Measurements from ENCODE around the gene DUSP16.
"Not testable (repeated sequence)": the region's sequence is repeated elsewhere in the genome, so short reads cannot be mapped to it uniquely, and the experiment has no call there.

Gene DUSP16

DNA sequence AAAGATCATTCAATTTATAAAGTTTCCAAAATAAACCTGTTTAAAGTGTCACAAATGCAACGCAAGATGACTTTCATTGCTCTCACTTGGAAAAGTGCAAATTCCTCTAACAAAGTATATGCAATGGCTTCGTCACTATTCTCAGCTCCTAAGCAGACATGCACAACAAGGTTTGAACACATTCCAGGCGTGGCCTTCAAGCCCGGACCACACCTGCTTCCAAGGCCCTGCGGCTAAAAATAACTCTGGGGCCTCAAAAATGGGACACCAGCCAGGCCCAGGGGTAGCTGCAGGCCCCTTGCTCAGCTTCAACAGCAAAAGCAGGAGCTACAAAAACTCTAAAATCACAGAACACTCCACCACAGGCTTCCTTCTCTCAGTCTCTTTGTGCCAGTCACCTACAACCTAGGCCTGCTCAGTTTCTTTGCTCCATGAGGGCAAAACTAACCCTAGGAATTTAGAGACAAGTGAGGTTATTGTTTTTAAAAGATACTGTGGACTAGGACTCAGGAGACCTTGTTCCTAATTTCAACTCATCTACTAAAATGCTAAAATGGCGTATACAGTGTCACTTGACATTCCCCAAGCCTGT is 29.3 kb downstream of the DUSP16 start:
- ATAC-seq (replicated peaks) (no peak), DNase-seq (no peak)
- H3K36me3 Mint-ChIP-seq (ENCODE audit: insufficient read depth) = no peaks in the 10 kb centered on the region
- no peak overlapping the region for H3K27ac Mint-ChIP-seq
- no peaks in the 10 kb centered on the region for H3K9me3 Mint-ChIP-seq
- no peak overlapping the region for H3K4me3 Mint-ChIP-seq
- no peaks in the 10 kb centered on the region for H3K27me3 Mint-ChIP-seq
- peaks cover 0 to 4% of the 10 kb centered on the region in 2 donors for H3K4me1 Mint-ChIP-seq (ENCODE audit: low read depth in 2 of 2)

DNA sequence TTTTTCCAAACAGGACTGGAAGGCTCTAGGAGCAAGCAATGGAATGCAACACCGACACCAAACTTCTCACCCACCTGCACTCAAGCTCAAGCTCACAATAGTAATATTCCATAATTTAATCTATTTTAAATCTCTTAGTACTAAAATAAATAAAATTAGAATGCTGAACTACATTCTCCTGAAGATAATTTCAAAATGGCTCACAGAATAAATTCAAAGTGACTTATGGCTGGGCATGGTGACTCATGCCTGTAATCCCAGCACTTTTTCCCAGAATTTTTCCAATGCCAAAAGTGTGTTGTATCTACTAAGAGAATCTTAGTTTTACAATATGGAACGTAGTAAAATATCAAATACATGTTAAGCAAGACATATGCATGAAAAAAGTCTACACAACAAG is 31.5 kb downstream of the DUSP16 start:
- no peak overlapping the region for H3K4me3 Mint-ChIP-seq
- H3K4me1 Mint-ChIP-seq (ENCODE audit: low read depth in 2 of 2) = peaks cover 11 to 13% of the 10 kb centered on the region in 2 donors
- H3K9me3 Mint-ChIP-seq = no peaks in the 10 kb centered on the region
- no peak for ATAC-seq (replicated peaks)
- H3K27me3 Mint-ChIP-seq = no peaks in the 10 kb centered on the region
- H3K36me3 Mint-ChIP-seq (ENCODE audit: insufficient read depth) = no peaks in the 10 kb centered on the region
- no peak for DNase-seq
- H3K27ac Mint-ChIP-seq = no peak overlapping the region

DNA sequence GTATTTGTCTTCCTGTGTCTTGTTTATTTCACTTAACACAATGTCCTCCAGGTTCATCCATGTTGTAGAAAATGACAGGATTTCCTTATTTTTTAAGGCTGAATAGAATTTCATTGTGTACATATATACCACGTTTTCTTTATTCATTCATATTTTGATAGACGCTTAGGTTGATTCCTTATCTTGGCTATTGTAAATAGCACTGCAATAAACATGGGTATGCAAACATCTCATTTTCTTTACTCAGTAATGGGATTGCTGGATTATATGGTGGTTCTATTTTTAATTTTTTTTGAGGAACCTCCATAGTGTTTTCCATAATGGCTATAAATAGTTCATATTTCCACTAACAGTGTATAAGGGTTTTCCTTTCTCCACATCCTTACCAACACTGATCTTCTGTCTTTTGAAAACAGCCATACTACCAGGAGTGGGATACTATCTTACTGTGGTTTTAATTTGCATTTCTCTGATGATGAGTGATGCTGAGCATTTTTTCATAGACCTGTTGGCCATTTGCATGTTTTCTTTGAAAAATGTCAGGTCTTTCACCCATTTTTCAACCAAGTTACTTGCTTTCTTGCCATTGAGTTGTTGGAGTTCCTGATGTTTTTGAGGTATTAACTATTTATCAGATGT is 32.8 kb downstream of the DUSP16 start:
- H3K27me3 Mint-ChIP-seq = no peaks in the 10 kb centered on the region
- H3K9me3 Mint-ChIP-seq = no peaks in the 10 kb centered on the region
- peaks cover 11% of the 10 kb centered on the region in 2 donors for H3K4me1 Mint-ChIP-seq (ENCODE audit: low read depth in 2 of 2)
- H3K27ac Mint-ChIP-seq = peak overlapping the region in 1 of 2 donors; percentile 9
- no peak for DNase-seq
- H3K36me3 Mint-ChIP-seq (ENCODE audit: insufficient read depth) = no peaks in the 10 kb centered on the region
- no peak for ATAC-seq (replicated peaks)
- no peak overlapping the region for H3K4me3 Mint-ChIP-seq

DNA sequence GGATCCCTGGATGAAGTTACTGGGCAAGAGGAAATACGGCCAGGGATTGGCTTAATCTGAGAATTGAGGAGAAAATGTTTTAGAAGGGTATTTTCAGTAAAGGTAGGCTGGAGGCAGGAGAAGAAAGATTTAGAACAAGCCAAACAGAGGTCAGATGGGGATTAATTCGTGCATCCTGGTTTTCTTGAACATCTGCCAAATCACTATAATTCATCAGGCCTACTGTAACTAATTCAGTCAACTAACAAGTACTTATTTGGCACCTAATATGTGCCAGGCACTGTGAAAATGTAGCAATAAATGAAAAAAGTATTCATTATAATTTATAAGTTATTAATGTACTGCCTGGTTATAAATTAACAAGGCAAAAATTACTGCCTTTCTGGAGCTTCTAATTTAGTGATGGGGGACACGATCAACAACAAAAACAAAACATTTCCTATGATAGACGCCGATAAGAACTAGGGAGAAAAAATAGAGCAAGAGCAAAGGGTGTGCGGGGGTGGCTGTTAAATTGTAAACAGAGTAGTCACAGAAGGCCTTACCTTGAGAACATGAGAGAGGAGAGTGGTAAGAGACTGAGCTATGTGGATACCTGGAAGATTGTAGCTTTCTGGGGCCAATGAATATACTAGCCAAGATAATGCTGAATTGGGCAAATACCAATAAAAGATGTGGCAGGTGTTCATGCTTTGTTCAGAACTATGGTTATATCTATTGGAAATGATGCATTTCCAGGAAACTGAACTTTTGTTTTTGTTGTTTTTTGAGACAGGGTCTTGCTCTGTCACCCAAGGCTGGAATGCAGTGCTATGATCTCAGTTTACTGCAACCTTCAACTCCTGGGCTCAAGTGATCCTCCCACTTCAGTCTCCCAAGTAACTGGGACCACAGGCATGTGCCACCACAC is 34.0 kb downstream of the DUSP16 start:
- no peaks in the 10 kb centered on the region for H3K36me3 Mint-ChIP-seq (ENCODE audit: insufficient read depth)
- H3K27me3 Mint-ChIP-seq = no peaks in the 10 kb centered on the region
- DNase-seq (no peak), ATAC-seq (replicated peaks) (peak; percentile 16)
- peak overlapping the region; percentile 2 to 49 for H3K27ac Mint-ChIP-seq
- H3K9me3 Mint-ChIP-seq = no peaks in the 10 kb centered on the region
- peaks cover 11% of the 10 kb centered on the region in 2 donors for H3K4me1 Mint-ChIP-seq (ENCODE audit: low read depth in 2 of 2)
- H3K4me3 Mint-ChIP-seq = peak overlapping the region in 1 of 2 donors; percentile 22

DNA sequence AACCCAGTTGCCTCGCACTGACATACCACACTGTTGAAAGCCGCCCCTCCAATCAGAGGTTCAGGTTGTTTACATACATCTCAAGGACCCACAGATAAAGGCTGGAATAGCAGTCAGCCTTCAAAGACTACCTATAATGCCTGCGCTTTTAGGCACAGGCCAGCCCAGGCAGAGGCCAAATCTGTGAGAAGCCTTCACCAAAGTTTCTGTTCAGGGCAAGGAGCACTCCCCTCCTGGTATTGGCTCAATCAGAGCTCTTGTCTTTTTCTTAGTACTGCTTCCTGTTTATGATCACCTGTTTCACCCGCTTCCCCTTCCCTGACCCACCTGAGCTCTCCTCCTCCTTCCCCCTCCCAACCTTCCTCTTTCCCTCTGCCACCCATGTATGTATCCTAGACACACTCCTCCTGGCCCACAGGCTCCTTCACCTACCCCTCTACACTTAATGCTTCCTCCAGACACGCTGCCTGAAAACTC is 34.8 kb downstream of the DUSP16 start:
- Mint-ChIP-seq H3K9me3 (no peaks in the 10 kb centered on the region), H3K4me1 (ENCODE audit: low read depth in 2 of 2) (peaks cover 11% of the 10 kb centered on the region in 2 donors), H3K4me3 (peak overlapping the region in 1 of 2 donors; percentile 22), H3K36me3 (ENCODE audit: insufficient read depth) (no peaks in the 10 kb centered on the region), H3K27me3 (no peaks in the 10 kb centered on the region), H3K27ac (peak overlapping the region; percentile 2 to 49)
- ATAC-seq (replicated peaks) = peak; percentile 47
- no peak for DNase-seq

DNA sequence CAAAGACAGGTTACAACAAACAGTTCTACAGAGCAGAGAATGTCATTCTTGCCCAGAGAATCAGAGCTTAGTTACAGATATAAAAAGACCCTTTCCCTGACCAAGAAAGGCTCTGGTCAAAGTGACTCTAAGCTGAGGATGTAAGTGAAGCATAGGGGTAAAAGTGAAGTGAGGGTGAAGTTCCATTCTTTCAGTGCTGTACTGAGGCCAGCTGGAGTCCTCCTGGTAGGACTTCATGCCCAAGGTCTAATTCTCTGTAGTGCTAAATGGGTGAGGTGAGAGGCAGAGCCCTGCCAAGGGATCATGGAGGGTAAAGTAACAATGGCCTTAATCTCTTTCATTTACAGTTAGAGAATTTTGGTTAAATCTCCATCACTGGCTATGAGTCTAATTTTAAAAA is 38.5 kb downstream of the DUSP16 start:
- Mint-ChIP-seq H3K4me1 (ENCODE audit: low read depth in 2 of 2) (peaks cover 15 to 17% of the 10 kb centered on the region in 2 donors), H3K27ac (no peak overlapping the region), H3K4me3 (no peak overlapping the region), H3K27me3 (no peaks in the 10 kb centered on the region), H3K36me3 (ENCODE audit: insufficient read depth) (no peaks in the 10 kb centered on the region), H3K9me3 (no peaks in the 10 kb centered on the region)
- DNase-seq (no peak), ATAC-seq (replicated peaks) (no peak)

DNA sequence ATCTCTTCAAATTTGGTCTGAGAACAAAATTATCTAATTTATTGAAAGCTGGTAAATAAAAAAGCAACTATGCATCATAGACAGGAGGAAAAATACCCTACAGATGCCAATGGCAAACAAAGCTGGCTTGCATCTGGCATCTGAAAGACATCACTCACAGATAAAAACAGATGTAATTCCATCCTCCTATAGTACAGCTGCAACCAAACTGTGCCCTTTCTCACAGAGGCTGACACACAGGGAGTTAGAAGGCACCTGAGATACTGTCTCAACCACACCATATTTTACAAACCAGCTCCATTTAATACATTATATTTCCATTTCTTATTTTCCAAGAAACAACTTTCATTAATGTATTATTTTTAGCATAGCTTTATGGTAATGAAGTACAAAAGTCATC is 39.4 kb downstream of the DUSP16 start:
- Mint-ChIP-seq H3K27me3 (no peaks in the 10 kb centered on the region), H3K4me1 (ENCODE audit: low read depth in 2 of 2) (peaks cover 12 to 16% of the 10 kb centered on the region in 2 donors), H3K27ac (no peak overlapping the region), H3K36me3 (ENCODE audit: insufficient read depth) (peaks cover 4% of the 10 kb centered on the region), H3K4me3 (no peak overlapping the region), H3K9me3 (no peaks in the 10 kb centered on the region)
- no peak for DNase-seq
- ATAC-seq (replicated peaks) = no peak

DNA sequence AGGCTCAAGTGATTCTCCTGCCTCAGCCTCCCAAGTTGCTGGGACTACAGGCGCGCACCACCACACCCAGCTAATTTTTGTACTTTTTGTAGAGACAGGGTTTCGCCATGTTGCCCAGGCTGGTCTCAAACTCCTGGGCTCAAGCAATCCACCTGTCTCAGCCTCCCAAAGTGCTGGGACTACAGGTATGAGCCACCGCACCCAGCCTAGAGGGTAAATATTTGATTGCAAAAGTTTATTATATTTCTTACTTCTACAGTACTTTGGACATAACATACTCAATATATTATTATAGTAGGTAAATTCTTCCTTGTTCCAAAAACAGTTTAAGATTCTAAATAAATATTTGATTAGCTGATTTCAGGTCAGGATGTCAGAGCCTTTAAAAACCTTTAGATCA is 40.0 kb downstream of the DUSP16 start:
- DNase-seq; H3K4me3 Mint-ChIP-seq; H3K9me3 Mint-ChIP-seq; H3K27ac Mint-ChIP-seq; H3K27me3 Mint-ChIP-seq; H3K36me3 Mint-ChIP-seq (ENCODE audit: insufficient read depth); ATAC-seq (replicated peaks): not testable (repeated sequence)
- peaks cover 8 to 11% of the 10 kb centered on the region in 2 donors for H3K4me1 Mint-ChIP-seq (ENCODE audit: low read depth in 2 of 2)

DNA sequence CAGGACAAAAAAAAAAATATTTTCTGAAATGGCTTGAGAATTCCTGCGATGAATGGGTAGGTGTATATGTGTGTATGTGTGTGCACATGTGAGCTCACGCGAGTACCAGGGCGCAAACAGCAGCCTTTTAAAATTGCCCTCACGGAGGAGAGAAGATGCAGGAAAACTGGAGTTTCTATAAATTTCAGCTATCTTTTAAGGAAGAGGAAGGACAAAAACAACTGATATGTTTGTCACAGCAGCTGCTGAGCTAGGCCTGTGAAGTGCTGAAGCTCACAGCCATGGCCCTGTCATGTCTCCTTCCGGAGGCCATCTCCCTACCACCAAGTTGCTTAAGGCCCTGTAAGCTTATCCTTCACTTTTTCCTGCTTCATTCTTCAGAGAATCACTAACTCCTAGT is 40.8 kb downstream of the DUSP16 start:
- Mint-ChIP-seq H3K27ac (no peak overlapping the region), H3K4me1 (ENCODE audit: low read depth in 2 of 2) (peaks cover 8 to 9% of the 10 kb centered on the region in 2 donors), H3K36me3 (ENCODE audit: insufficient read depth) (peaks cover 13% of the 10 kb centered on the region), H3K27me3 (no peaks in the 10 kb centered on the region), H3K9me3 (no peaks in the 10 kb centered on the region), H3K4me3 (no peak overlapping the region)
- no peak for DNase-seq
- no peak for ATAC-seq (replicated peaks)

DNA sequence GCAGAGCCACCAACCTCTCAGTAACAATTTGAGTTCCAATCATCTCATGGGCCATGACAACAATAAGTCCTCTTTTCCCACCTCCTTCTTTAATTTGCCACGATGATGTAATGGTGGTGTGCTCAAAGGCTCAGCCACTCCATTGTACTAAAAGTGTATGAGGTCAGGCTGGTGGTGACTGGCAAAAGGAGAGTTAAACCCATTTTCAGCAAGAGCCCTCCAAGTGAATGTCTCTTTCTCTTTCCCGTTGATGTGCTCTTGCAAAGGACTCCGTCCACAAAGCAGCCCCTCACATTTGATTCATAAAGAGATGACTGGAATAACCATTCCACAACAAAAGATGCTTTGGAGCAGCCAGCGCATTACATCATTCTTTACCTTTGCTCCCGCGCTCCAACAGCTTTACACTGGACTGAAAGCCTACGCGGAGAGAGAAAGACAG is 41.6 kb downstream of the DUSP16 start:
- H3K4me3 Mint-ChIP-seq = no peak overlapping the region
- no peak overlapping the region for H3K27ac Mint-ChIP-seq
- peaks cover 4 to 6% of the 10 kb centered on the region in 2 donors for H3K4me1 Mint-ChIP-seq (ENCODE audit: low read depth in 2 of 2)
- H3K27me3 Mint-ChIP-seq = no peaks in the 10 kb centered on the region
- no peak for ATAC-seq (replicated peaks)
- no peaks in the 10 kb centered on the region for H3K9me3 Mint-ChIP-seq
- no peak for DNase-seq
- peaks cover 13% of the 10 kb centered on the region for H3K36me3 Mint-ChIP-seq (ENCODE audit: insufficient read depth)

DNA sequence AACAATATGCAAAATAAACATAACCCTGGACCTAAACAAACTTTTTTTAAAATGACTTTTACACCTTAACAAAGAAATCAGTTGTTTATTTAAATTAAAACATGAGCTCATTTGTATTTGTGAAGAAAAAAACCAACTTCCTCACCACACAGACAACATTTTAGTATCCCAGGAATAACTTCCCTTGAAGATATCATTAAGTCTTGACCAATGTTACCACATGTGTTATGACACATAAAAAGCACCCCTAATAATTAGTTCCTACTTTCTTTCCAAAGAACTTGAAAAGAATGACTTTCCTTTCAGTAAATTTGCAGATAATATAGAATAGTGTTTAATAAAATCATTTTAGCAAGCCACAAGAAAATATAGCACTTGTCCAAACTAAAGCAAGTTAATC is 42.4 kb downstream of the DUSP16 start:
- Mint-ChIP-seq H3K9me3 (no peaks in the 10 kb centered on the region), H3K27ac (no peak overlapping the region), H3K36me3 (ENCODE audit: insufficient read depth) (peaks cover 13% of the 10 kb centered on the region), H3K4me3 (no peak overlapping the region), H3K4me1 (ENCODE audit: low read depth in 2 of 2) (peaks cover 4 to 6% of the 10 kb centered on the region in 2 donors), H3K27me3 (no peaks in the 10 kb centered on the region)
- DNase-seq (no peak), ATAC-seq (replicated peaks) (no peak)

DNA sequence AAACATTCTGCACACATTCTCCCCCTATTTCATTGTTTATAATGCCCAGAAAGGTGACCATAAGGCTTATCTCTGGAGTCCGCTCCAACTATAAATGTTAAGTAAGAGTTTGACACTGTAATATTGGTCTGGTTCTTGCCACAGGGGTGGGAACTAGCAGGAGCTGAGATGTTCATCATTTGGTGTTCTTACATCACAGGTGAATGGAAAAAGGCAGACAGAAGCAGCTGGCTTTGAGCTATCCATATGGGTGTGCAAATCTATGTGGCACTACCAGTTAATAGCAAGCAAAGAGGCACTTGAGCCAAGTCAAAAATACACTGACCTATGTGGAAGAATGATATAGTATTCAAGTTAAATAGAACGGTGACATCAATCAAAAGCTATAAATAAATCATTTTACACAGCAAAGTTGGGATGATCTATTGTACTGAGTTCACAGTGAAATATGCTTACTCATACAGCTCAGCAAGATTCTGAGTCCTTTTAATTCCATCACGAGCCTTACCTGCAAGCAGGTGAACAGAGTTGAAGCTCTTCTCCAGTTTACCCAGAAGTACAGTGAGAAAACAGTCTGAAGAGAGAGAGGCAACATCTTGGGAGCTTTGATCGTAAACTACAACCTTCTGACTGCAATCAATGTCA is 43.2 kb downstream of the DUSP16 start:
- Mint-ChIP-seq H3K4me3 (no peak overlapping the region), H3K36me3 (ENCODE audit: insufficient read depth) (peaks cover 13% of the 10 kb centered on the region), H3K27ac (no peak overlapping the region)

DNA sequence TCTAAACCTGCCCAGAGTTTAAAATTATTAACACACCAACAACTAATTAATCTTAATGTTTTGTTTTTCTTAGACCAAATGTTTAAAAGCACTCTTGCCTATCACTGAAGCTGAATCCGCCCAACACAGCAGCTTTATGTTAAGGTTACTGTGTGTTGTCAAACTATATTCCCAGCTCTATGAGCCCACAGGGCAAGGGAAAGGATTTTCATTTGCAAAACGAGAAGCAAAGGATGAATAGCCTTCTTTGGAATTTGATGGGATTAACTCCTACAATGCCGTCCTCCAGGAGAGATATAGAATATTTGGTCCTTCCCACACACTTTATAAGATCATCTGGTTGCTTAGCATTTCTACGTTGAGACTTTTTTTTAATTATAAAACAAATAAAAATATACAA is 43.7 kb downstream of the DUSP16 start:
- Mint-ChIP-seq H3K27me3 (no peaks in the 10 kb centered on the region), H3K4me3 (no peak overlapping the region), H3K27ac (no peak overlapping the region), H3K9me3 (no peaks in the 10 kb centered on the region), H3K4me1 (ENCODE audit: low read depth in 2 of 2) (peaks cover 4 to 6% of the 10 kb centered on the region in 2 donors), H3K36me3 (ENCODE audit: insufficient read depth) (peaks cover 13% of the 10 kb centered on the region)
- ATAC-seq (replicated peaks) = no peak
- DNase-seq = no peak

More for the DNA sequence above, 43.2 kb downstream of the DUSP16 start:
- DNase-seq = no peak
- H3K4me1 Mint-ChIP-seq (ENCODE audit: low read depth in 2 of 2) = peaks cover 4 to 6% of the 10 kb centered on the region in 2 donors
- ATAC-seq (replicated peaks) = no peak
- no peaks in the 10 kb centered on the region for H3K27me3 Mint-ChIP-seq
- H3K9me3 Mint-ChIP-seq = no peaks in the 10 kb centered on the region

Measured in effector memory CD8-positive, alpha-beta T cell (primary cell).